GM20431 (cell line): ENCODE measurements around the gene OTUD5.

Experiments
- in situ Hi-C: fragments of 300-500 bp; cut with MseI, MboI; formaldehyde crosslinking; loops from one replicate; pipeline ENCODE4 v1.15.0; 2020; ENCODE audit warnings: low sequenced_read_pairs; ENCODE audit not compliant: unreplicated experiment

The OTUD5 gene

DNA sequence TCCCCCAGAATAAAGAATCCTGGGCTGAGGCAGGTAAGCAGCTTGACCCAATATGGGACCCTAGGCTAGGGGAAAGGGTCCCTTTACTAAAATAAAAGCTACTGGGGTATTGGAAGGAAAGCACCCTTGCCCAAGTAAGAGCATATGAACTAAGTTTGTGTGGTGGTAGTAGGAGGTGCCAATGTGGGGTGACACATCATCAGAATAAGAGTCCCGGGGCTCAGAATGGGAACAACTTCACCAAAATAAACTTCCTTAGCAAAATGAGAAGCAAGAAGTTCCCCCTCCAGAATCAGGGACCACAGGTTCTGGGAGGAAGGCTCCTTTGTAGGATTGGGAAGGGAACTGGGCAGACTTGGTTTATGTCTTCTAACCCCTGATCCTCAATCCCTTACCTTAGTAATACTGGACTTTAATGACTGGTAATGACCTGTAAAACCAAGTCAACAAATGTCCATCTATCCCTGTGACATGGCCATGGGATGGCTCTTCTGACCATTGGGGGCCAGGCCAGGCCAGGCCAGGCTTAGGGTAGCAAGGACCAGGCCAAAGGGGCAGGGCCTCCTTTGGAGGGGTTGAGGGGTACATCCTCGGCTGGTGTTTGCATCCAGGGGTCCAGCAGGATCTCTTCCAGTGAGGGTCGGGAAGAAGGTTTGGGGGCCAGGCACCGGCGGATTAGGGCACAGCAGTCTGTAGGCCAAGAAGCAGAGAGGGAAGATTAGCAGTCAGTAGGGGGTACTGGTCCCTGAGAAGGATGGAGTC, 43.6 kb downstream of the OTUD5 start:
- in situ Hi-C loops = no loop called here

DNA sequence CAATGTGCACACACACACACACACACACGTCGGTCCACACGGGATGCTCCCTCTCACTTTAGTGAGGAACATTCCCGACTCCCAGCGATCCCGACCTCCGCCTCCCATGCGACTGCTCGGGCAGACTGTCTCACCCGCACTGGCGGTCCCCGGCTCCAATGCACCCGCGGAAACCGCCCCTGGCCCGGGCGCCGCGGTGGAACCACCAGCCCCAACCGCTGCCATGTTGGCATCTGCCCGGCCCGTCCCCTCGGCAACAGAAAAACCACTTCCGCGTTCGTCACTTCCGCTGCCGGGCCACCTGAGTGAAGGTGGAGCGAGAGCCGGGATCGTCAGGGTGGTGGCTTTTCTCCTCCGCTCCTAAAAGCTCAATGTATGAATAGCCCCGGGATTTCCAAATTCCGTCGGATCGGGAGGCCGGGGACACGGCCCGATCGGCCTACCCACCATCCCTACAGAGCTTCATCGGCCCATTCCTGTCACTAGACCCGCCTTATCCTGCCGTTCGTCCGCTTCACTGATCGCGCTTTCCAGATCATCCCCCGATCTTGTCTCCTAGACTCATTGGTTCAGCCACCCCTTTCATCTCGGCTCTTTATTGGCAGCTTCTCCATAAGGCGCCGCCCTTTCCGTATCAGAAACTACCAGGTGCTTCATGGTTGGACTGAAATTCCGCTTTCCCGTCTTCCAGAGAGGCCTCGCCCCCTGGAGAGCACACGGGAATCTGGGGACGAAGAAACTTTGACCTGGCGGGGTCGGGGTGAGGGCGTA, 45.8 kb downstream of the OTUD5 start, which contains the start of gene SLC35A2:
SLC35A2 (minus strand) TSS at position 235 of the 771 bp plus-strand sequence; CDS start at position 225, 10 bp downstream.
- in situ Hi-C loops = no loop called here

DNA sequence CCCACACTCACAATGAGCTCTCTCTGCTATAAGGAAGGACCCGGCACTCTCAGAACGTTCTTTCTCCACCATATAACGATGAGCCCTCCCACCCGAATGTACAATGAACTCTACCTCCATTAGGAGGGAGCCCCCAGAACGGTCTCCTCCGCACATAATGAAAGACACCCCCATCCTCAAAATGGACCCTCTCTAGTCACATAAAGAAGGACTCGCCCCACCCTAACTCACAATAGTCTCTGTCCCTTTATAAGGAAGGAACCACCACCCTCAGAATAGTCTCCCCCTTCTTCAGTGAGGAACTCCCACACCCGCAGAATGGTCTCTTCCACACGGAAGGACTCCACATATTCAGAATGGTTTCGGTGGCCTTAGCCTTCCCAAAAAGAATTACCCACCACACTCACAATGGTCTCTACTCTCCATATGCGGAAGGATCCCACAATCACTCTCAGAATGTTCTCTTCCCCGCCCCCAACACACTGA, 46.4 kb downstream of the OTUD5 start:
- in situ Hi-C loops = no loop called here

DNA sequence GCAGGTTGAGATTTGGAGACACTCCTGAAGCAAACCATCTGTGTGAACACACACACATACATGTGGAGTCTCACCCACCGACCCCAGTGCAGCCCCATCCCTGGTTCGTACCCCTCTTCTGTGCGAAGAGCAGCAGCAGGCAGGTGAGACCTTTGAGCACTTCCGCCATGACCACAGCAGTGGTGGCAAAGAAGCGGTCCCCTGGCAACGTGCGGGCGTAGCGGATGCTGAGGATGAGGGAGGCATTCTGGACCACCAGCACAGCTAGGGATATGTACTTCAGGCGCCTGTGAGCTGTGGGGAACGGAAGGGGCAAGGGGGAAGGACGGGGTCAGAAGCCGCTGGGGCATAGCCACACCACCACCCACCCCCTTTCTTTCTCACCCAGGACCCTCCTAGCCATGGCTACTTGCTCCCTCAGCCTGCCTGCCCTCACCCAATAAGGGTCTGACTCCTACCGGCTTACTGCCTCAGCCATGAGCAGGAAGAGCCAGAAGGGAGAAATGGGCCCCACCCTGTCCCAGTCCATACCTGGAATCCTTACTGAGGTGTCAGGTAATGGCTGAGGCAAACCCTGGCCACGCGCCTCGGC, 47.6 kb downstream of the OTUD5 start:
- in situ Hi-C loops = no loop called here

DNA sequence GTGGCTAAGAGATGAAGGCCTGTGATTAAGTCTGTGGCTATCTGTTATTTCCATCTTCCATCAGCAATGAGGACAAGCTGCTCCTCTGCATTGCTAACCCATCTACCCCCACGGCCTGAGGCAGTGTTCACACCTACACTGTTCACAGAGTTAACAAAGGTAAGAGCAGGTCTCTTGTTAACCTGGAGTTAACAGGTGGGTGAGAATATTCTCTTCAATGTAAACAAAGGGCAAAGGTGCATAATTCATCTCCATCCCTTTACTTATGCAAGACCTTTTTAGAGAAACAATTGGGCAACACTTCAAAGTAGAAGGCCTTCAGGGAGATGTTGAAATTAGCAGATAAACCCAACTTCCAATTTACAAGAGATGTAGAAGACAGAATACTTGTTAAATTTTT, 48.8 kb downstream of the OTUD5 start:
- in situ Hi-C loops = no loop called here

DNA sequence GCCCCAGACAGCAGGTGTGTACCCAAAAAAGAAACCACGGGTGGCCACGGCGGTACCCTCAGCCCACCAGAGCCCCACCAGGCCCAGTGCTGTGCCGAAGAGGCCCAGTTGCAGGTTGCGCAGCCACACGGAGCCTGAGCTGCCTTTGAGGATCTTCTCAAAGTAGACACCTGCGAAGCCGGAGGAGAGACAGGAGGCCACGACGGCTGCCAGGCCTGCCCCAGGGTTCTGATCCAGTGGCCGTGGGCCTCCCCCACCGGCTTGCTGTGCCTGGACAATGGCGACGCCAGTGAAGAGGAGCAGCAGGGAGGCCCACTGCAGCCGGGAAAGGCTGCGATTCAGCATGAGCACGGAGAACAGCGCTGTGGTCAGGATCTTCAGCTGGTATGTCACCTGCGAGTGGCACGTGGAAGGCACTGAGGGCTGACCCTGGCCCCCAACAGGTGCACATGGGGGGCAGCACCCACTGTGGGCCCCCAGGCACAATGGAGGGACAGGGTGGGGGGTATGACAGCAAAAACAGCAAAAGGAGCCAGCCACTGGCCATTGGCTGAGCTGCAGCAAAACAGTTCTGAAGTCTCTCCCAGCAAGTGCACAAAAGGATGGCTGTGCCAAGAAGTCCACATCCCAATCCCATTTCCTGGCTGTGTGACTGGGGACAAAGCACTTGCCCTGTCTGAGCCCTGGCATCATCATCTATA, 52.2 kb downstream of the OTUD5 start:
- in situ Hi-C loops = no loop called here

DNA sequence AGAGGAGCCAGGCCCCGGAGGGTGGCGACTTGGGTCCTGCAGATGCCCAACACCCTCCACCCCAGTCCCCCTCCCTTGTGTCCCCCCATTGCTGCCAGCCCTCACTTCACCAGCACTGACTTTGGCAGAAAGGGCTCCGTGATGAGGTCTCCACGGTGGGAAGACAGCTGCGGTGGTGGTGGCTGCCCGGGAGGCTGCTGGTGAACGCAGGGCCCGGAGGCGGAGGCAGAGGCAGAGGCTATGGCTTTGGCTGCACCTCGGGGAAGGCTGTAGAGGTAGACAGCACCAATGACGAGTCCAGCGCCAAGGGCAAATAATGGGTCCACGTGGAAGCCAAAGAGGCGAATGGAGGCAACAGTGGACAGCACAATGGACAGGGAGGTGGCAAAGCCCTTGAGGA, 52.8 kb downstream of the OTUD5 start:
- in situ Hi-C loops = no loop called here

DNA sequence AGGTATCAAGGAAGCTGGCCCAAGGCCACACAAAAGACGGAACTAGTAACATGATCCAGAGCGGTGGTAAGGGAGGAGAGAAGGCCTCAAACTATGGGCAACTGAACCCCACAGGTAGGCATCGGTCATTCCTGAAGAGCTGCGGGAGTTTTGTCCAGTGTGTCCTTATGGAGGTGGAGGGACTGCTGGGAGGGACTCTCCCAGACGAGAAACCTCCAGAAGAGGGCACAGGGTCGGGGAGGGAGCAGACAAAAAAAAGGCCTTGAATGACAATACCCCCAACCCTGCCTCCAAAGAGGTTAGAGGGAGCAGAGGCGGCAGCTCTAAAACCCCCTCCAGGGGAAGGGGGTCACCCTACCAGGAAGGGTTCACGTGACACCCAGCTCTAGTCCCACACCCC, 53.2 kb downstream of the OTUD5 start:
- in situ Hi-C loops = no loop called here

DNA sequence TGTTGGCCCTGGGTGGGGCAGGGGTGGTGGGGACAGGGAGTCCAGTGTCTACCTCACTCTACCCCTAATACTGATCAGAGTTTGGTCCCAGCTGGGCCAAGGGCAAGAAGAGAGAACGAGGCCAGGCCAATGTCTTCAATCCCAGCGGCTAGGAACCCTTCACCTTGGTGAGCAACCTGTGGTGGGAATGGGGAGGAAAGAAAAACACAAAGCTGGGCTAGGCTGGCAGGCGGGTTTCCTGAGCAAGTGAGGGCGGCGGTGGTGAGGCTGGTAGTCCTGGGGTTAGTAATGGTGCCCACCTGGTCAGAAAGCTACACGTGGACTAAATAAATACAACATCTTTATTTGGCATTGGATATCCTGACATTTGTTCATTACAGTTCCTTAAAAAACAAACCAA, 54.1 kb downstream of the OTUD5 start:
- in situ Hi-C loops = no loop called here

DNA sequence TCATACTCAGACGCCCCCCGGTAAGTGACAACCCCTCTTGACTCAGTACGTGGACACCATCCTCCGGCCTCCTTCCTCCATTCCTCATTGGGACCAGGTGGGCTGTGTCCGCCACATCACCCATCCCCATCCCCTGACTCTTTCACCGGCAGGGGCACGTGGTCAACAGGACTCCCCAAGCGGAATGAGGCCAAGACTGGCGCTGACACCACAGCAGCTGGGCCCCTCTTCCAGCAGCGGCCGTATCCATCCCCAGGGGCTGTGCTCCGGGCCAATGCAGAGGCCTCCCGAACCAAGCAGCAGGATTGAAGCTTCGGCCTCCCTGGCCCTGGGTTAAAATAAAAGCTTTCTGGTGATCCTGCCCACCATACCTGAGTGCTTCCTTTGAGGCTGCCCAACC, 54.6 kb downstream of the OTUD5 start:
- in situ Hi-C loops = no loop called here

DNA sequence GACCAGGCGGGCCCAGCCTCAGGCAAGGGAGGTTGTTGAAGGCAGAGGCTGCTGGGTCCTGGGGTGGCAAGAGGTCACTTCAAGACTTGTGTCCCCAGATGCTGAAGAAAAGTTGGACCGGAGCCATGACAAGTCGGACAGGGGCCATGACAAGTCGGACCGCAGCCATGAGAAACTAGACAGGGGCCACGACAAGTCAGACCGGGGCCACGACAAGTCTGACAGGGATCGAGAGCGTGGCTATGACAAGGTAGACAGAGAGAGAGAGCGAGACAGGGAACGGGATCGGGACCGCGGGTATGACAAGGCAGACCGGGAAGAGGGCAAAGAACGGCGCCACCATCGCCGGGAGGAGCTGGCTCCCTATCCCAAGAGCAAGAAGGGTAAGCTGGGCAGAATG, 55.3 kb downstream of the OTUD5 start:
- in situ Hi-C loops = no loop called here

DNA sequence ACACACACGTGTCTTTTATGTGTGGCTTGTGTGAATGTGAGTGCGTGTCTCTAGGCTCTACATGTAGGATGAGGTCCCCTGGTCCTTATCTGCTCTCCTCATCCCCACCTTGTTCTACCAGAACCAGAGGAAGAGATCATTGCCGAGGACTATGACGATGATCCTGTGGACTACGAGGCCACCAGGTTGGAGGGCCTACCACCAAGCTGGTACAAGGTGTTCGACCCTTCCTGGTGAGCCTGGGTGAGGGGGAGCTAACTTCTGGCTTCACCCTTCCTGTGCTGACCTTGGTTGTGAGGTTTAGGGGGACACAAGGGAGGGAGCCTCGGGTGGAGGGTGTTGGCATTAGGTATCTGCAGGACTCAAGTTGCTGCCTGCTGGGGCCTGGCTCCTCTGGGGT, 56.3 kb downstream of the OTUD5 start:
- in situ Hi-C loops = no loop called here

DNA sequence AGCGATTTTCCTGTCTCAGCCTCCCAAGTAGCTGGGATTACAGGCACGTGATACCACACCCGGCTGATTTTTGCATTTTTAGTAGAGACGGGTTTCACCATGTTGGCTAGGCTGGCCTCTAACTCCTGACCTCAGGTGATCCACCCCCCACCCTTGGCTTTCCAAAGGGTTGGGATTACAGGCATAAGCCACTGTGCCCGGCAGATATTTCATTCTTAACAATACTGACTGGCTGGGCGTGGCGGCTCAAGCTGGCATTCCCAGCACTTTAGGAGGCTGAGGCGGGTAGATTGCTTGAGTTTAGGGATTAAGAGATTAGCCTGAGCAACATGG, 58.4 kb downstream of the OTUD5 start:
- in situ Hi-C loops = no loop called here

DNA sequence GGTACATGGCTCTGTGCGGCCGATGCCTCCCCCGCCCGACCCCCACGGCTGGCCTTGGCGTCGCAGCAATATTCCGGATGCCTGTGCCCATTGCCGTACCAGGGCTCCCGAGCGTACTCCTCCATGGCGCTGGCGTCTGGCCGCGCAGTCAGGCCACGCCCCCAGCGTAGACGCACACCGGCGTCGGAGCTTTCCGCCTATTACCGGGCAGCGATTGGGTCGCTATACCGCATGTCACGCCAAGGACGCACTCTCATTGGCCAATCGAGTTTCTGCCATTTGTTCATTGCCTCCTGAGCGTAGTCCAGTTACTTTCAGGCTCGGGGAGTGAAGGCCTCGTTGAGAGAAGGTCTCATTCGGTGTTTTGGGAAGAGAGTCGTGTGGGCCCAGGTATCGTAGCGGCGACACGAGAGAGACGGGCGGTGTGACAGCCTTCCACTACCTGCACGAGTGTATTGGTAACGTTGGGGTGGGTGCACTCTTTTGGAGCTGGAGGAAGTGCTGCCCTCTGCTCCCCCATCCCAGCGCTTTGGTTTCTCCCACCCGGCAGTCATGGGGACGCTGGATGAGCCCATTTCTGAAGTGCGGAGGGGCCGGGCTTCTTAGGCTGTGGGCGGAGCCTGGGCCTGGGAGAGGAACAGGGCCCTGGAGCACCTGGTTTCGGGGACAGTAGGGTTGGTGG, 59.6 kb downstream of the OTUD5 start, which contains the start of the genes PQBP1 and TIMM17B:
PQBP1 (plus strand) TSS at position 306 of the 682 bp plus-strand sequence. CDS start 580 bp downstream, outside the sequence.
TIMM17B (minus strand) TSS at position 144 of the 682 bp plus-strand sequence; CDS start at position 125, 19 bp downstream.
- in situ Hi-C loops = no loop called here

DNA sequence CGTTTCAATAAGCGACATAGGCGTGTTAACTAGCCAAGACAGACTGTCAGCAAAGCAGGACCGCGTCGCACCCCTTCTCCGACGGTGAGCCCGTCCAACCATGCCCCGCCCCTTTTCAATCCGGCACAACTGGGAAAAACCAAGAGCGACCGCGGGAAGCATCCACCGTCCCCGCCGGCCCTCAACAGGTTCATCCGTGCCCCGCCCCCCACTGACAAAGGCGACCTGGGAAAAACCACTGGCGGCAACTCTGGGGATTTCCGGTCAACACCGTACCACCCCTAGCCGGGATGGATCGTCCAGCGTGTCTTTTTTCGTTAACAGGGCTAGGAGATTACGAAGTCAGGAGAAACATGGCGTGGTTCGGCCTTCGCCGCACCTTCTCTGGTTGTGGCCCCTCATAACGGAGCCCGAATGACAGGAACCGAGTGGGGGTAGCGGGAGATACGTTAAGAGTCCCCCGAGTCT, 60.2 kb downstream of the OTUD5 start:
- in situ Hi-C loops = no loop called here

DNA sequence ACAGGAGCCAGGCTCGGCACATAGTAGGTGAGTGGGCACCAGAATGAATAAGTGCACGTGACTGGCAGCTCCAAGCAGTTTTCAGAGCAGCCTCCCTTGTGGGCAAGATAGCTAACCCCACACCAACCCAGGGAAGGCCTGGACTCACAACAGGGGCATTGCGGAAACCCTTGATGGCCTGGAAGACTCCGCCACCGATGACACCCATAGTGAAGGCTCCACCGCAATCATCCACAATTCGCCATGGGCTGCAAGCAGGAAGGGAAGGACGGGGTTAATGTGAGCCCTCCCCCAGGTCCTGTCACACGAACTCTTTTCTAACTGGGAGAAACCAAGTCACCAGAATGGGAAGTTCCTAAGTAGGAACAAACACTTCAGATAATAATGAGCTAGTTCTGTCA, 60.8 kb downstream of the OTUD5 start:
- in situ Hi-C loops = no loop called here

DNA sequence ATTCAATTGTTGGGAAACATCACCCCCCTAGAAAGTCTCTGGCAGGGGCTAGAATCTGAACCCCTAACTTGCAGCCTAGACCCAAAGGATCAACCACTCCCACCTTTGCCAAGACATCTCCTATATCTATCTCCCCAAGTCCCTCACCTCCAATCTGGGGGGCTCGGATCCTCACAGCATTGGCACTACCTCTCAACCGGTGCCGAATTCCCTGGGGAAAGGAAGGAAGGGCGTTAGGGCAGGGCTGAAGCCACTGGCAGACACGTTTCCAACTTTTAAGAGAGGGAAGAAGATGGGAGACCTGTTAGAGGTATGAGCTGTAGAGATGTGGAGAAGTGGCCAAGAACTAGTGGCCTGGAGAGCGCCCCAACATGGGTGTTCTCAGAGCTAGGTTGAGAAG, 62.5 kb downstream of the OTUD5 start:
- in situ Hi-C loops = no loop called here

DNA sequence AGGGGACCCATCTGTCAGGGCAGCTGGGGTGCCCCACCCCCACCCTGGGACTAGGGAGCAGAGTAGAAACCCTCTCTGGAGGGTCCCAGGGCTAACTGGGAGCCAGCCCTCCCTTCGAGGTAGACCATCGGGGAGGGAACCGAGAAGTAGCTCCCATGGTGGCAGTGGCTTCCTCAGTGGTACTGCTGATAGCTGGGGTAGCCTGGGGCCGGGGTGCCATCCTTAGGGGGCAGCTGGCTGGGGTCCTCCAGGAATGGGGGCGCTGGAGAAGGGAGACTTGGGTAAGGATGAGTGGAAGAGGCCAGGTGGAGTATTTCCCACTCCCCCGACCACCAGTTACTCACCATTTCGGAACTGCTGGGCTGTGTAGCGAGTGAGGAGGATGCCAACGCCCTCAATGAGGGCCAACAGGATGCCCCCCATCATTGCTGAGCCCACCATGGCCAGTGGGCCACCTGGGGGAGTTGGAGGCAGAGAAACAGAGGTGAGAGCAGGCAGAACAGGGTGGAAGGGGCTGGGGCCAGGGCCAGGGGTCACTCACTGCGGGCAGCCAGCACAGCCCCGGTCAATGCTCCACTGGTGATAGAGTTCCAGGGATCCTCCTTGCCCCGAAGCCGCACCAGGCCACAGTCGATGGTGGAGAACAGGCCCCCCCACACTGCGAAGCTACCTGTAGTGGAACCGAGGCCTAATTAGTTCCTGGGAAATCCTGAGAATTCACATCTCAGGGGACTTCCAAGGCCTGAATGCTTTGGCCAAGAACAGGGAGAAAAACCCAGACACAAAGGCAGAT, 63.7 kb downstream of the OTUD5 start:
- in situ Hi-C loops = no loop called here

DNA sequence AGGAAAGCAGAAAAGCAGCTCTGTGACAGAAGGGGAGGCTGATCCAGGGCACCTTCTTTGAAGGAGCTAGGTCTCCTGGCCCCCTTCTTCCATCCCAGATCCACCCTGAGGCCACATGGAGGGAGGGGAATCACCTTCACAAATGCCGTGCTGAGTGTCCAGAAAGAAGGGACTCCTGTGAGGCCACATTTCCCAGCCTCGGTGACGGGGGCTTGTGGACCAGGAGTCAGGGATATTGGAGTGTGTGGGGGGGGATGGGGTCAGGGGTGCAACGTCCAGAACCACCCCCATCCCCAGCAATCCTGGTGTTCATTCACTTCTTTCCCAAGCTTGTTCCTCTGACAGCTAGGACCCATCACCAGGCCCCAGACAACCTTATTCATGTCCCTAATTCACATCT, 64.5 kb downstream of the OTUD5 start:
- in situ Hi-C loops = no loop called here
